HG03521 (cell line): ENCODE results near the gene GIMAP1.

Experiments
- ATAC-seq: cut with Tn5 transposase; IDR thresholded peaks from one replicate; pipeline ENCODE4 v1.9.1; 2021; ENCODE audit warnings: mild to moderate bottlenecking, moderate library complexity; ENCODE audit not compliant: unreplicated experiment

Gene GIMAP1

DNA sequence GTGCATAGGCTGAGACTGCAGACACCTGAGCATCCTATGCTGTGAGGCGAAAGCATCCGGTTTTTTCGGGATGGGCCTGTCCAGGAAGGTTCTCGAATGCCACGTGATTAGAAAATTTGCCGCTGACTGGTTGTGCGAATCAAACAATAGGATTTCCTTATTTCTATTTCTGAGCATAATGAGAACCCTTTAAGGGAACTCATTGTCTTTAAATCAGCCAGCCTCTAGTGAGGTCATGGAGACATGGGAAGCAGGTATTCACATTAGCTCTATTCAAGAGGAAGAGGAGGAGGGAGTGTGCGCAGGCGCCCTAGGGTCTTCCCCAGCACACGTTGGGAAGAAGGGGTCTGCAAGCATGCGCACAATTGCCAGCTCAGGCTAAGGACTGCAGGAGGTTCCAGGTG is 5.6 kb downstream of the GIMAP1 start:
- no peak for ATAC-seq

DNA sequence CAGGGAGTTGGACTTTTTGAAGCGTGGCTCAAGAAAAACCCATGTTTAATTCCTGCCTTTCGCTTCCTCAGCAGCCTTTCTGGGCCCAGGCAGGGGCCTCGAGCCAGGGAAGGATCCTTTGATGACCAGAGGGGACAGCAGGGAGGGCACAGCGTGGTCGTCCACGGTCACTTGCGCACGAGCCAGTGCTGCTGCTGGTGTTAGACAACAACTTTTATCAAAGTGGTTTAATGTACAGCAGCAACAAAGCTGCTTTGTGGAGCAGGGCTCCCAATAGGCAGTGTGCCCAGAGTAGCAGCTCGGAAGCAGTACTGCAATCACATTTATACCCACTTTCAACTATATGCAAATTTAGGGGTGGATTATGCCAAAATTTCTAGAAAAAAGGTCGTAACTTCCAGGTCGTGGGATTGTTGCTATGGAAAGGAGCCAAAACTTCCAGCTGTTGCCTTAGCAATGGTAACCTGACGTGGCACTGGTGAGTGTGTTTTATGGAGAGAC is 6.1 kb downstream of the GIMAP1 start:
- no peak for ATAC-seq

DNA sequence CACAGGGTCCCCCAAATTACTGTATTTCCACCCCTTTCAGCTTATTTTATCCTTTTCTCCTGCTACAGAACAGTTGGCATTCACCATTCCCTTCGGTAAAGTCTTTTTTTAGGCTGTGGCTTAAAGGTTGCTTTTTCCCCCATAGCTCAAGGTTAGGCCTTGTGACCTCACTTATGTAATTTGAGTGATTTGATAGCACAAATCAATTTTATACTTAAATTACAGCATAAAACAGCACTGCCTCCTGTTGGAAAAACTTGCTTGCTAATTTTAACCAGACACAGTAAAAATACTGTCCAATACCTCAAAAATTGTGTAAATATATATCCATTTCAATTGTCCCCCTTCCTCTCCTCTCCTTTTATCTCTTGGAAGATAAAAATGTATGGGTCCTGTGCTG is 7.1 kb downstream of the GIMAP1 start:
- no peak for ATAC-seq

DNA sequence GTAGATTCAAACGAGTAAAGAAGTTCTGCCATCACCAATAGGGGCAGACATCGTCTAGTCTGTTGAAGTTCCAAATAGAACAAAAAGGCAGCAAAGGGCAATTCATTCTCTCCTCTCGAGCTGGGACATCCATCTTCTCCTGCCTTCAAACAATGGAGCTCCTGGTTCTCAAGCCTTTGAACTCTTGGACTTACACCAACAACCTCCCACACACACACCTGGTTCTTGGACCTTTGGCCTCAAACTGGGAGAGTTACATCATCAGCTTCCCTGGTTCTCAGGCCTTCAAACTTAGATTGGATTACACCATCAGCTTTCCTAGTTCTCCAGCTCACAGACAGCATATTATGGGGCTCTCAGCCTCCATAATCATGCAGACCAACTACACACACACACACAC is 11.0 kb downstream of the GIMAP1 start:
- ATAC-seq: no peak

DNA sequence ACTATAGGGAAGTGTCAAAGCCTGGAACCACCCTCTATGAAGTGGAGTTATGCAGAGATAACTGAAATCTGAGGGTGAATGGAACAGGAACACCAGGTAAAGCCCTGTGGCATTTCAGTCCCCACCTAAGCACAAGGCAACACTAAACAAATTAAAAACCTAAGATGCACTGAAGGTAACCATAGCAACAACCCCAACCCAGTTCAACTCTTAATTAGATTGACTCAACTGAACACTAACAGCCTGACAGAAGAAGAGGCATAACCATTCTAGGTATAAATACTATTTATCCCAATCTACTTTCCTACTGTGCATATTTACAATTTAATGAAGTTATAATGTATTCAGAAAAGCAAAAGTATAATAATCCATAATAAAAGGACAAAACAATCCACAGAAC is 11.6 kb downstream of the GIMAP1 start:
- ATAC-seq: no peak

DNA sequence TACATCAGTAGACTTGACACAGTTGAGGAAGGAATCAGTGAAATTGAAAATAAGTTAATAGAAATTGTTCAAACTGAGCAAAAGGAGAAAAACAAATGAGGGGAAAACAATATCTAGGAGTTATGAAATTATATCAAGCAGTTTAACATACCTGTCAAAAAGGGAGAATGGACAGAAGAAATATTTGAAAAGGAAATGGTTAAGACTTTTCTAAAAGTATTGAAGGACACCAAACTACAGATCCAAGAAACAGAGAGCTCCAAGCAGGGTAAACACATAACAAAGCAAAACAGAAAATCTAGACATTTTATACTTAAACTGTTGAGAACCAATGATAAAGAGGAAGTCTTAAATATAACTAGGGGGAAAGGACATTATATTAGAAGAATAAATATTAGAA is 12.2 kb downstream of the GIMAP1 start:
- no peak for ATAC-seq

DNA sequence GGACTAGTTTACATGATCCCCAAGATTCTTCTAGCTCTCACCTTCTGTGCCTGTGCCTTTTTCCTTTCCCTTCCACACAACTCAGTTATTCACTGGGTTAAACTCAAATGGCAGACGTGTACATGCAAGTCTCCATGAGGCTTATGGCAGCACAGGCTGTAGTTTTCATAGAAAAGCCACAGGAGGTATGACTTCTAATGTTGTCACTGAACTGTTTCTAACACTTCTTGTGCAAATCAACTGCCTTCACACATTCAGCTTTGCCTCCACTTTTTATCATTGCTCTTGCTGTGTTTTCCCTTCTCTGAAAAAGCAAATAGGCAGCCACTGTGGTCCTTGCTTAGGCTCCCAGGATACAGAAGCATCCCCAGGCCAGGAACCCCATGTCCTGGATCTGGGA is 15.5 kb downstream of the GIMAP1 start:
- no peak for ATAC-seq

DNA sequence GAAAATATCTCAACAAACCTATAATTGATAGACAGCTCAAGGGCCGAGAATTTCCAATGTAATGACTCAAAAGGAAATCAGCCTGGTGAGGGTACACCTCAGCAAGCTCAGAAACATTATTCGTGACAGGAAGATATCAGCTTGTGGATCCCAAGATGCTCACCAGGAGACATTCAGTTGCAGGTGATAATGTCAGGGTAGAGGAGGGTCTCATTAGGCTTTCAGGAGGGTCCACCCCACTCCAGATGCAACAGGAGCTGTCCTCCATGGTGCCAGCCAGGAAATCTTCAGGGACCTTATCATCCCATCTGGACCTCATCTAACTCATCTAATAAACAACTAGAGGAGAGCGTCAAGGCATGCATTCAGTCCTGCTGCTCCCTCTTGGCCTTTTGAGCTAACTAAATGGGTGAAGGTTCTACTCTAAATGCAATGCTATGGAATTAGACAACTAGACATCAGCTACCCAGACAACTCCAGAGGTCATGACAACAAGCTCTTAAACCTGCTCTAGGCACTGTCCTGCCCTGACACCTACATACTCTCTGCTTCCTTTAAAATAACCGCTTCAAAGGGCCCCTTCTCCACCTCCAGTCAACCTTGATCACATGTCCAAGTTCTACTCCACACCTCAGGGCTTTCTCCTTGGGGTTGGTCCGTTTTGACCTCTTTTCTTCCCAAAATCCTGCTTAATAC is 16.5 kb downstream of the GIMAP1 start:
- no peak for ATAC-seq

DNA sequence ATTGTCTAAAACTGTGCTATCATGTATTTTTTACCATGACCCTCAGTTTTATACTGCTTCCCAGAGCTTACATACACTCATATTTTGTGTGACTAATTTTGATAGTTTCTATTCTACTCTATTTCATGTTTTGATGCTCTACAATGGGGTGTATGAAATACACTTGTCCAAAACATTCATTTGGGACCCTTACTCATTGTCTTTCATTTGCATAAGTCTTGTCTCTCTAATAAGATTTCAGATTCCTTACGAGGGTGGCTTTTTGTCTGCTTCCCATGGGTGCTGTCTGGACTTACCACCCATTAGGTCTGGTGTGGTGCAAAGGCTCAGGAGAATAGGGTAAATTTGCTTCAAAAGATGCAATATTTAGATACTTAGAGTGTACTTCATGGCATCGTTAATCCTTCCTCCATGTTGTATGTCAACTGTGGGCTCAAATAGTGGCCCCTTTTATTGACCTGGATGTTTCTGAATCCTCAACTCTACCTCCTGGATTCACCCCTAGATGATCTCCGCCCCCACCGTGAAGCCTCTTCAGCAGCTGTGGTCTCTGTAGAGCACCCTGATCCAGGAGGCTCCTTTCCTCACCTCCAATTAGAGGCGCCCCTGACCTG is 17.2 kb downstream of the GIMAP1 start:
- no peak for ATAC-seq

DNA sequence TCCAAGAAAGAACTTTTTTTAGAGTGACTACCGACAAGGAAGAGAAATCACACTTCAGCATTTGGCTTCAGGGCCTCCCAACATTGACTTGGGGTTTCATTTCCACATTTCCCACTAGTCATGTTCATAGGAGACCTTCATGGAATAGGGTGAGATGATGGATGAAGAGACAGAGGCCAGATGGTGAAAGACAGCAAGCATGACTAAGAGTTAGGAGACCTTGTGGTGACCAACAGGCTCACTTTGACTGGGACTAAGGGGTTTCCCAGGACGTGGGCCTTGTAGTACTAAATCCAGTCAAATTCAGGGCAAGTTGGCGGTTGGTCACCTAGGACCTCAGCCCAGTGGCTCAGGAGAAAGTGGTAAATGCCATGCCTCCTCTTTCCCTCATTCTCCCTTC is 17.8 kb downstream of the GIMAP1 start:
- ATAC-seq: no peak

DNA sequence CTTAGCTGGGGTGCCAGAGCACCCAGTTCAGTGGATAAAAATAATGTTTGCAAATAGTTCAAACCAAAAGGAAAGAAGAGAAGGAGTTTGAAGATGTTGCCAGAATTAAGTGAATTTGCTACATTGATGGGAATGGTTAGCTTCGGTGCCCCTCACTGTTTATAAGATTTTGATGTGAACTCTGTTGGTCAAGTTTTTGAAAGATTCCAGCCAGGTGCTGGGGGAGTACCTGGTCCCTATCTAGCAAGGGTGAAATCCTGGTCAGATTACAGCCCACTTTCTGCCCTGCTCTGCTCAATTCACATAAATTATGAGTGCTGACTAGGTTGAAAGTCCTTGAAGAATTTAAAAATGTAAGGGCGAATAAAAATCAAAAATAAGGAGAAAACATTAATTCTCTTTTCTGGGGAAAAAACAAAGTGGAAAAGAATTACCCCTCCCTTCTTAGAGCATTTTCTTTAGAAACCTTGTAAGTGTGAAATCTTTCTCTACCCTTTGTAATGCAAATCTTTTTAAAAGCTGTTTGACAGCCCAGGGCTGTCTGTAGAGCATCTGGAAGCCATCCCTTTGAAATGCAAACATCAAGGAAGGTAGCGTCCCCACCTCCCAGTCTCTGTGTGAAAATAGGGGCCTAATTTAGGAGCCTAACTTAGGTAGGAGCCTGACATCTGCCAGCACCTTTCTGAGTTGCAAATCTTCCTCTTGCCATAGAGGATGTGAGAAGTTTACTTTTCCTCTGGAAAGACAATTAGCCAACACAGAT is 19.4 kb downstream of the GIMAP1 start:
- ATAC-seq: no peak

DNA sequence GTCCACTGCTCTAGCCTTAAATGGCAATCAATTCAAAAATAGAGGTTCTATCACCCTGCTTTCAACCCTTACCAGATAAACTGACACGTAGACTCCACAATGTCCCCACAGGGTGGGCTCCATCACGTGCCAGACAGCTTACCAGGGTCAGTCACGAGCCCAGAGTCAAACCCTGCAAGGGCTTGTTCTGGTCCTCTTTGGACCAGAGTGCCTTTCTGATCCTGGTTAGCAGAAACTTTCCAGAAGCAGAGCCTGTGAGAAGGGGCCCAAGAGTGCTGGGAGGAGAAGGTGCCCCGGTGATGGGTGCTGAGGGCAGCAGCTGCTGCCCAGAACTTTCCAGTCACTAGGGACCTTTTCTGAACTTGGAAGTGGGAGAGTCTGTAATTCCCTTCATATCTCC is 20.5 kb downstream of the GIMAP1 start:
- no peak for ATAC-seq

DNA sequence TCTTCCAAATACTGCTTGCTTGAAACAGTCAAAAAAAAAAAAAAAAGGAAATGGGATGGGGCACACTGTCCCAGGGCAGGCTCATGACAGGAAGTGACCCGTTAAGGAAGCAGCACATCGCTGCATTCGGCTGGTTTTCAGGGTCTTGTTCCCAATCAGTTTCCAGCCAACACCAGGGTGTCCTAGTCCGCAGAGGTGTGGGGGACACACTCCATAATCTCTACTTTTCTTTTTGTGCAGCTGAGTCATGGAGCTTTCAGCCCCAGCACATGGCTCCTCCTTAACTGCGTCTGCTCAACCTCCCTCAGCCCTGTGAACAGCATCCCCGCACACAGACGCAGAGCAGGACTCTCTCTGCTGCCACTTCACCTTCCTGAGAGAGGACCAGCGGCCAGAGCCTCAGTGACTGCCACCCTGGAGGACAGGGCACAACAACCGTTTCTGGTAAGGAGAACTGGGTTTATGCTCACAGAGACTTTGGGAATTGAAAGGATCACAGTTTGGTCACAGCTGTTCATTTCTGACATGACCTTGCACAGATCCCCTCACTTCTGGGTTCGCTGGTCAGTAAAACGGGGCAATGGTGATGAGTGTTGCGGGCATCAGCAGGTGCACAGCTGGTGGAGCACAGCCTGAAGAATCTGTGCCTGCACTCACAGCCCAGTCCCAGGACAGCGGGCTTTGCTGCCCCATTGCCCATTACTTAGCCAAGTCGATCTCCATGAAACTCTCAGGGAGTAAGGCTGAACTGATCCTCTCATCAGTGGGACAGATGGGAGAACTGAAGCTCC is 21.0 kb downstream of the GIMAP1 start, which contains the start of gene GIMAP5:
TSS of gene GIMAP5 (plus strand) at position 154 of the 791 bp plus-strand sequence. CDS start 3,467 bp downstream, outside the sequence.
- ATAC-seq: no peak

DNA sequence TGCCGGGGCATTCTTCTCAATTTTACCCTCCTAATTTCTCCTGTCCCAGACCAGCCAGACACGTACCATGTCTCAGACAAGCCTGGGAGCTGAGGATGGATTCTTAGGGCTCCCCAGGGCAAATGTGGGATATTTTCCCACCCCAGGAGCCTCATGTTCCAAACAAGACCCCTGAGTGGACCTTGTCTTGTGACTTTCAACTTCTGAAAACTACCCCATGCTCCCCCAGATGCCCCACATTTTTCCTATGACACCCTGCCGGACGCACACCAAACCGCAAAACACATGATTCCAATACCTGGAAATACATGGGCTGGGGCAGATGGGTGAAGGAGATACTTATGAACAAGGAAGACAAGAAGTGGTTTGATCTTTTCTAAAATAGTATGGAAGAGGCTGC is 21.7 kb downstream of the GIMAP1 start:
- ATAC-seq: no peak

DNA sequence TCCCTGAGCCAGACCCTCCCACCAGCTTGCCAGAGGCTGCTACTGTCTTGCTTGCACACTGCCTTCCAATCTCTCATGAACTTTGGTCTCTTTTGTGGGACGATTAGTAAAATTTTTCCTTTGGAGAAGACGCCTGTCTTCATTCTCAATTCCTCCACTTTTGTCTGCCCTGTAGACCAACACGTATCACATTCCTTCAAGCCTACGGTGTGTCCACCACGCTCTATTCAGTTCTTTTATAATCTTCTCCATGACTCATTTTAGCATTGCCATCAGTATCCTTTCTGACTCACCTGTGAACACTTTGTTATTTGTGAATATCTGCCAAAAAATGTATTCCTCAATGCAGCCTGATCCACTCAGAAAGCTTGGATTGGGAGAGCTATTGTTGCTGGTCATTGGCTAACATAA is 22.2 kb downstream of the GIMAP1 start:
- ATAC-seq: no peak

DNA sequence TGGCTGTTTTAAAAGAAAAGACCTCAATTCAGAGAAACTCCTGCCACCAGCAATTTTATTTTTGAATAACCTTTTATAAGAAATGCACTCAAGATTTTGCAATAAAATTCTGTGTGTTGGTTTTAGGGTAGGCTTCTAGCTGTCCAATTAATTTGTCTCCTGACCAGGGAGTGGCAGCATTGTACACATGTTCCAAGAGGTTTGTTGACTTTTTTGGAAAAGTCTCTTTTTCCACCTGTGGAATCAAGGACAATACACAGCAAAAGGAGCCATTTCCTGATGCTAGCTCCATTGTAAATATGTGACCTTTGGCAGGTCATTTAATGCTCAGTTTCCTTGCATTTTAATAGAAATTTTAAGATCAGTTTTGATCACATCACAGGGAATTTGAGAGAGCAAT is 22.6 kb downstream of the GIMAP1 start:
- no peak for ATAC-seq

DNA sequence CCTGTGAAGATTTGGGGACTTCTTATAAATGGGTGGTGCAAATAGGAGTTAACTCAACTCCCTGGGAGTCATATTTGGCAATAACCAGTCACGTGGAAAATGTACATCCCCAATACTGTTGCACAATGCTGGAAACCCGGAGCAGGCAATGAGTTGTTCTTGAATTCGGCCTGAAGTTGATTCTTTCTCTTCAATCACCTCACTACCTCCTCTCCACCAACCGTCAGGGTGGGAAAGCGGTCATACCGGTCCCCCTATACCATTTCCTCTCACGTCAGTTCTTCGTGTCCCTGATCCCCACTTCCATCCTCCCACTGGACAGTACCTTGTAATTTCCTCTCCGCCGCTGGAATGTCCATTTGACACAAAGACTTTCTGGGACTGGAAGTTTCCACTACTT is 23.6 kb downstream of the GIMAP1 start:
- ATAC-seq: no peak

DNA sequence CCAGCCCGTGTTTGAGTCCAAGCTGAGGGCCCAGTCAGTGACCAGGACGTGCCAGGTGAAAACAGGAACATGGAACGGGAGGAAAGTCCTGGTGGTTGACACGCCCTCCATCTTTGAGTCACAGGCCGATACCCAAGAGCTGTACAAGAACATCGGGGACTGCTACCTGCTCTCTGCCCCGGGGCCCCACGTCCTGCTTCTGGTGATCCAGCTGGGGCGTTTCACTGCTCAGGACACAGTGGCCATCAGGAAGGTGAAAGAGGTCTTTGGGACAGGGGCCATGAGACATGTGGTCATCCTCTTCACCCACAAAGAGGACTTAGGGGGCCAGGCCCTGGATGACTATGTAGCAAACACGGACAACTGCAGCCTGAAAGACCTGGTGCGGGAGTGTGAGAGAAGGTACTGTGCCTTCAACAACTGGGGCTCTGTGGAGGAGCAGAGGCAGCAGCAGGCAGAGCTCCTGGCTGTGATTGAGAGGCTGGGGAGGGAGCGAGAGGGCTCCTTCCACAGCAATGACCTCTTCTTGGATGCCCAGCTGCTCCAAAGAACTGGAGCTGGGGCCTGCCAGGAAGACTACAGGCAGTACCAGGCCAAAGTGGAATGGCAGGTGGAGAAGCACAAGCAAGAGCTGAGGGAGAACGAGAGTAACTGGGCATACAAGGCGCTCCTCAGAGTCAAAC is 26.0 kb downstream of the GIMAP1 start:
- ATAC-seq: no peak

DNA sequence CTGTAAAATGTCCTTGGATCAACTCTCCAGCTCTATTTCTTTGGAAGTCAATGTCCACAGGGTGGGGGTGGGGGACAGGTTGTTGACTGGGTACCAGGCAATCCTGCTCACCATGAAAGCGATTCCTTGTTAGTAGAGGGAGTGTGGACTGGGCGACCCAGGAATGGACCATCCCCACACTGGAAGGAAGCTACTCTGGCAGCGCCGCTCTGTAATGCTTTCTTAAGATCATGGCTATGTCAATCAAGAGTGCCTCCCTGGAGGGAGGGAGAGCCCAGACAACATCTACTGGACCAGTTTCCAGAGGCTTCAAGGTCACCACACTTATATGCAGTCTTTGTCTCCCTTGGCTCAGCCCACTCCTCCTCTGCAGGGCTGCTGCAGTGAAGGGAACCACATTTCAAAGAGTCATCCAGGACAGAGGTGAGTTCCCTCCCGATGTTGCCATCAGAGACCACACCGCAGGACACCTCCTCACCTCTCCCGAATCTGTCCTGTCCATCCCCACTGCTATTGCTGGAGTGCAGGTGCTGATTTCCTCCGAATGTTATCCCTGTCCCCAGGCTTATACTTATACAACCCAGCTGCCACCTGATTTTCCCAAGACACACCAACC is 27.7 kb downstream of the GIMAP1 start:
- no peak for ATAC-seq

DNA sequence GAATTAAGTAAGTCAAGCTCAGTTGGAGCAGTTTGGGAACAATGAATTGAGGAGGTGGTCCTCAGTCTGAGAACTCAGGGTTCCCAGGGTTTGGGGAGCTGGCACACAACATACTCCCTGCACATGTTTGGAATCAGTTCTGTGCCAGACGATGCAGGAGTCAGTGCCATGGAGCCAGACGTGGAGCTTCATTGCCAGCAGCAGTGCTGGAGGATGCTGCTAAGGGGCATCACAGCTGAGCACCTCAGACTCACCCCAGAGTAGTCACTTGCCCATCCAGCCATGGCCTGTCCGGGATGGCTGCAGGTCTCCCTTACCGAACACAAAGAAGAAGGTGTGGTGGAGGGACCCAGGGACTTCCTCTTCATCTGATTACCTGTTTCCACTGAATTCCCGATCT is 28.7 kb downstream of the GIMAP1 start:
- no peak for ATAC-seq
